ENCODE results near the gene PCNA. TPM values are rescaled to one million over a fixed set of nuclear protein-coding genes. Genes with fewer than 3 reads are reported as not detected.

PCNA gene
- total and polyA plus RNA-seq, 10 of the 15 experiments (the other 5 are each of a cell fraction or from before 2014, with no cell fraction given), result 389 to 694 (median 540) TPM

- peak; percentile 54 for TF ChIP-seq PBX3 (IDR thresholded peaks at IDR 0.05; ENCODE audit: insufficient replicate concordance, low read depth, low read length)
- no peak for TF ChIP-seq ELK1 (IDR thresholded peaks at IDR 0.05; ENCODE audit: low read depth, low read length)
- TF ChIP-seq ZBTB33 (IDR thresholded peaks at IDR 0.05), result no peak
- TF ChIP-seq ZNF24 (IDR thresholded peaks at IDR 0.05), result peak; percentile 75
- TF ChIP-seq HDGF (IDR thresholded peaks at IDR 0.05), result no peak
- TF ChIP-seq NFYA (IDR thresholded peaks at IDR 0.05; ENCODE audit: borderline replicate concordance, low read depth, low read length), result no peak
- TF ChIP-seq CTCF (IDR thresholded peaks at IDR 0.05 in 2 of 3, conservative IDR thresholded peaks at IDR 0.05 in 1 of 3; ENCODE audit: control insufficient read depth in 2 of 3, extremely low read depth in 1 of 3, insufficient read depth in 1 of 3, low read depth in 3 of 3, low read length in 3 of 3), result no peak
- 0 out of 2 replicates have a peak, but pooled peaks have one; percentile 64 for TF ChIP-seq ZNF217 (IDR thresholded peaks at IDR 0.05)
- peak; percentile 99 for TF ChIP-seq NFIC (IDR thresholded peaks at IDR 0.05; ENCODE audit: low read depth, low read length)
- no peak for TF ChIP-seq CHD4 (IDR thresholded peaks at IDR 0.05)
- TF ChIP-seq CBX5 (IDR thresholded peaks at IDR 0.05; ENCODE audit: low read depth), result peak; percentile 80; the same call in 1 of the 2 replicates
- peak; percentile 94 for TF ChIP-seq ZBED1 (IDR thresholded peaks at IDR 0.05; ENCODE audit: borderline replicate concordance)
- no peak for TF ChIP-seq CHD1 (IDR thresholded peaks at IDR 0.05; ENCODE audit: low read depth, low read length)
- TF ChIP-seq ZNF592 (IDR thresholded peaks at IDR 0.05), result 0 out of 2 replicates have a peak, but pooled peaks have one; percentile 8
- TF ChIP-seq NBN (IDR thresholded peaks at IDR 0.05), result peak; percentile 96
These were observed 41.3 kb downstream of the PCNA start (continued) for GRCh38 chr20:5078399-5078958.
